Lung (tissue), 12 donors: ENCODE results near the gene KMT5C. TPM values are rescaled to one million over a fixed set of nuclear protein-coding genes. Genes with fewer than 3 reads are reported as not detected.

Source experiments
- ATAC-seq: fragments of 200-7000 bp; cut with Tn5 transposase; one replicate; pipeline ENCODE4 v1.9.1; 2020; ENCODE audit warnings: moderate number of reproducible peaks; ENCODE audit not compliant: insufficient read depth, low FRiP score
- DNase-seq, 3 donors: peaks; one replicate each; pipeline ENCODE4 v3.0.0-alpha.2; 2013 to 2017
- H3K27ac ChIP-seq, 2 donors: one replicate each; pipeline ENCODE4 v1.5.1; 2013; ENCODE audit warnings: mild to moderate bottlenecking in 2 of 2, moderate library complexity in 2 of 2, control low read depth in 1 of 2, inconsistent platforms in 1 of 2, low read depth in 1 of 2, low read length in 1 of 2
- H3K27me3 ChIP-seq, 3 donors: one replicate each; pipeline ENCODE4 v1.5.1; 2013; ENCODE audit warnings: low read length in 2 of 3; ENCODE audit not compliant: control insufficient read depth in 3 of 3, insufficient read depth in 3 of 3
- H3K36me3 ChIP-seq, 4 donors: one replicate each; pipeline ENCODE4 v1.5.1; 2013; ENCODE audit warnings: low read length in 4 of 4, mild to moderate bottlenecking in 1 of 4, moderate library complexity in 1 of 4; ENCODE audit not compliant: control insufficient read depth in 4 of 4, insufficient read depth in 4 of 4
- H3K4me1 ChIP-seq, 5 donors: one replicate each; pipeline ENCODE4 v1.5.1; 2013; ENCODE audit warnings: low read length in 5 of 5, mild to moderate bottlenecking in 2 of 5, moderate library complexity in 1 of 5; ENCODE audit not compliant: control insufficient read depth in 5 of 5, insufficient read depth in 5 of 5
- H3K4me3 ChIP-seq: one replicate; pipeline ENCODE4 v1.5.1; 2013; ENCODE audit warnings: mild to moderate bottlenecking, control low read depth, moderate library complexity
- H3K9ac ChIP-seq, 2 donors: one replicate each; pipeline ENCODE4 v1.5.1; 2013; ENCODE audit warnings: low read length in 2 of 2, control low read depth in 1 of 2; ENCODE audit not compliant: insufficient read depth in 1 of 2
- H3K9me3 ChIP-seq, 4 donors: one replicate each; pipeline ENCODE4 v1.5.1; 2013; ENCODE audit warnings: low read length in 3 of 4, mild to moderate bottlenecking in 1 of 4, moderate library complexity in 1 of 4; ENCODE audit not compliant: control insufficient read depth in 4 of 4, insufficient read depth in 3 of 4
- WGBS, 2 donors: extraction: QIAGEN DNeasy Blood & Tissue Kit; methylation state at CpG; one replicate each; pipeline ENCODE4 v1.1.7; 2013; 5-methylcytosine and 5-hydroxymethylcytosine counted together
- polyA plus RNA-seq, 2 donors: library from polyadenylated mRNA; stranded (reverse); fragments of 200-250 nt; gene quantifications; one replicate each; pipeline ENCODE4 v1.2.1, GENCODE V29; 2013
- total RNA-seq, 2 donors: library from RNA; depleted of rRNA in 1 of 2; stranded (reverse); fragments of >200 nt in 1 of 2; gene quantifications; one replicate each; pipeline ENCODE4 v1.2.1, GENCODE V29; 2014 to 2021
- TF ChIP-seq, protein P1 (sequence below): IDR thresholded peaks from 2 replicates; pipeline ENCODE4 v1.5.1; 2012; ENCODE audit warnings: mild to moderate bottlenecking; ENCODE audit errors: control extremely low read depth, extremely low read depth
- donor health status: control.
- donor health status: control.
- donor health status: Bipolar disorder and iron deficiency.
- donor health status: healthy.
- donor health status: DM: yes; HTN: yes; CAD: no.

The KMT5C gene
- total and polyA plus RNA-seq, 4 donors, result 6.7 to 16.5 (median 12.5) TPM

DNA sequence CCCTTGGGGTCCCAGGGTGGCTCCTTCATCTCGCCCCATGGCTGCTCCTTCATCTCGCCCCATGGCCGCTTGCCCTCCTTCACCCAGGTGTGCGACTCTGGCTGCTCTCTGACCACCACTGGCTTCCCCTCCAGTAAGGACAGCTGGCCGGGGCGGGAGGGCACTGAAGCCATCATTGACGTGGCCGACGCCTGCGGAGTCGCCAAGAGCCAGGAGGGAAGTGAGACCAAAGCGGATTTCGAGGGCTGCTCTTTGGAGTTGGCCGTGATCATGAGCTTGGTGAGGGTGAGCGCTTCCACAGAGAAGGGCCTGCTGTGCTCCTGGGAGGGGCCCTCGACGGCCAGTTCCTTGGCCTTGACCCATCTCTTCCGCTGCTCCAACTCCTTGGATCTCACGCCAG, 18.8 kb downstream of the KMT5C start:
- ATAC-seq, result no peak
- H3K4me3 ChIP-seq, result no peak overlapping the region
- no peak overlapping the region for H3K9ac ChIP-seq
- H3K36me3 ChIP-seq, result no peaks in the 10 kb centered on the region
- WGBS, 2 donors, result 87 to 91% methylated on average over 16 to 19 of the region's 19 CpGs
- no peak overlapping the region for H3K27ac ChIP-seq
- no peak for DNase-seq
- peaks cover 0 to 24% (median 7%) of the 10 kb centered on the region in 3 donors for H3K27me3 ChIP-seq
- TF ChIP-seq, protein P1, sequence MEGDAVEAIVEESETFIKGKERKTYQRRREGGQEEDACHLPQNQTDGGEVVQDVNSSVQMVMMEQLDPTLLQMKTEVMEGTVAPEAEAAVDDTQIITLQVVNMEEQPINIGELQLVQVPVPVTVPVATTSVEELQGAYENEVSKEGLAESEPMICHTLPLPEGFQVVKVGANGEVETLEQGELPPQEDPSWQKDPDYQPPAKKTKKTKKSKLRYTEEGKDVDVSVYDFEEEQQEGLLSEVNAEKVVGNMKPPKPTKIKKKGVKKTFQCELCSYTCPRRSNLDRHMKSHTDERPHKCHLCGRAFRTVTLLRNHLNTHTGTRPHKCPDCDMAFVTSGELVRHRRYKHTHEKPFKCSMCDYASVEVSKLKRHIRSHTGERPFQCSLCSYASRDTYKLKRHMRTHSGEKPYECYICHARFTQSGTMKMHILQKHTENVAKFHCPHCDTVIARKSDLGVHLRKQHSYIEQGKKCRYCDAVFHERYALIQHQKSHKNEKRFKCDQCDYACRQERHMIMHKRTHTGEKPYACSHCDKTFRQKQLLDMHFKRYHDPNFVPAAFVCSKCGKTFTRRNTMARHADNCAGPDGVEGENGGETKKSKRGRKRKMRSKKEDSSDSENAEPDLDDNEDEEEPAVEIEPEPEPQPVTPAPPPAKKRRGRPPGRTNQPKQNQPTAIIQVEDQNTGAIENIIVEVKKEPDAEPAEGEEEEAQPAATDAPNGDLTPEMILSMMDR, result no peak
- H3K9me3 ChIP-seq, result no peaks in the 10 kb centered on the region
- H3K4me1 ChIP-seq, result peaks cover 0 to 6% (median 0%) of the 10 kb centered on the region in 5 donors

DNA sequence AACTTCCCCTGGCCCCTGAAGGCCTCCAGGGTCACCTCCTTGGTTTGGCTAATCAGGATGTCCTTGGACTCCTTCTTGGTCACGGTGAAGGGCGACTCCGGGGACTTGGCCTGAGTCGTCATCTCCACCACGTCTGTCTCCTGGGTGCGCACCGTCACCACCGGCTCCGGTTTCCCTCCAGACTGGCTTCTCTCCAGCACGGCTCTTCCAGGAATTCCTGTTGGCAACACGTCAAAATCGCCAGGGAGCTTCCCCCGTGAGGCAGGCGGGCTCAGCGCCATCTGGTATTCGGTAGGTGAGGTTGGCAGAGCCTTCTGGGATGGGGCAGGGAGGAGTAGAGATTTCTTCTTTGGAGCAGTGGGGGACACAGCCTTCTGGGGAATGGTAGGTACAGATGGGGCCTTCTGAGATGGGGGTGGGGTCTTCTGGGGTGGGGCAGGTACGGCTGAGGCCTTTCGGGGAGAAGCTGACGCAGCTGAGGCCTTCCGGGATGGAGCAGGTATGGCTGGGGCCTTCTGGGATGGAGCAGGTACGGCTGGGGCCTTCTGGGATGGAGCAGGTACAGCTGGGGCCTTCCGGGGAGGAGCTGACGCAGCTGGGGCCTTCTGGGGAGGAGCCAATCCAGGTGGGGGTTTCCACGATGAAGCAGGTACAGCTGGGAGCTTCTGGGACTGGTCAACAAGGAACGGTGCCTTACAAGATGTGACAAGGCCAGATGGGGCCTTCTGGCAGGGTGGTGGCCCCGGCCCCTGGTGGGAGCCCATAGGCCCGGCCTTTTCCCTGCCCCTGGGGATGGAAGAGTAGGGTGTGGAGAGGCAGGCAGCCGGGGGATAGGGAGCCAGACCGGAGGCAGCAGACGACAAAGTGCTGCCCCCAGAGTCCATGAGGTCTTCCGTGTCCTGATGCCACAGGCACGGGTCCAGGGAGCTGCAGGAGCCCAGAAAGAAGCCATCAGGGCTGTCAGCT, 19.6 kb downstream of the KMT5C start:
- no peaks in the 10 kb centered on the region for H3K36me3 ChIP-seq
- H3K27ac ChIP-seq, result no peak overlapping the region
- no peaks in the 10 kb centered on the region for H3K9me3 ChIP-seq
- peaks cover 0 to 2% (median 0%) of the 10 kb centered on the region in 5 donors for H3K4me1 ChIP-seq
- no peak overlapping the region for H3K9ac ChIP-seq
- WGBS, 2 donors, result 70 to 83% methylated on average over 32 of the region's 32 CpGs
- H3K27me3 ChIP-seq, result peaks cover 0 to 16% (median 4%) of the 10 kb centered on the region in 3 donors
- no peak overlapping the region for H3K4me3 ChIP-seq
- no peak for ATAC-seq
- TF ChIP-seq, protein P1, result no peak
- DNase-seq, result no peak

DNA sequence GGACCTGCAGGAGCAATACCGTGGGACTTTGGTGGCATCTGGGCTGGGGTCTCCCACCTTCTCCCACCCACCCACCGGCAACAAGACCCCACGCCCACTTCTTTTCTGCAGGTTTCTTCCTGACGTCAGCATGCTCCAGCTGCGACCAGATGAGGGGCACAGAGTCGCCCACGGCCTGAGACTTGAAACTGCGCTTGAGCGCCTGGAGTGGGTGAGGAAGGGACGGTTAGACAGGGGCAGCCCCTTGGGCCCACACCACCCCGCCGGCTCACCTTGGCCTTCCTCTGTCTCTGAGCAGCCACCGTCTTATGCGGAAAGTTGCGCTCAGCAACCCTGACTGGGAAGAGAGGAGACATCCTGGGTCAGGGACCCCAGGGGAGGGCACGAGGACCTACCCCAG, 21.2 kb downstream of the KMT5C start:
- H3K36me3 ChIP-seq, result no peaks in the 10 kb centered on the region
- no peaks in the 10 kb centered on the region for H3K9me3 ChIP-seq
- no peak overlapping the region for H3K27ac ChIP-seq
- ATAC-seq (no peak), DNase-seq (no peak)
- peaks cover 0 to 2% (median 0%) of the 10 kb centered on the region in 5 donors for H3K4me1 ChIP-seq
- WGBS, 2 donors, result 89 to 95% methylated on average over 16 of the region's 16 CpGs
- TF ChIP-seq, protein P1, result no peak
- no peak overlapping the region for H3K9ac ChIP-seq
- peaks cover 0 to 12% (median 0%) of the 10 kb centered on the region in 3 donors for H3K27me3 ChIP-seq
- no peak overlapping the region for H3K4me3 ChIP-seq
